ENCODE measurements around the gene HOXD4. TPM values are rescaled to one million over a fixed set of nuclear protein-coding genes. Genes with fewer than 3 reads are reported as not detected.

HOXD4 gene
- total and polyA plus RNA-seq, 10 of the 15 experiments (the other 5 are each of a cell fraction or from before 2014, with no cell fraction given): 0.07 TPM; not detected in 9

DNA sequence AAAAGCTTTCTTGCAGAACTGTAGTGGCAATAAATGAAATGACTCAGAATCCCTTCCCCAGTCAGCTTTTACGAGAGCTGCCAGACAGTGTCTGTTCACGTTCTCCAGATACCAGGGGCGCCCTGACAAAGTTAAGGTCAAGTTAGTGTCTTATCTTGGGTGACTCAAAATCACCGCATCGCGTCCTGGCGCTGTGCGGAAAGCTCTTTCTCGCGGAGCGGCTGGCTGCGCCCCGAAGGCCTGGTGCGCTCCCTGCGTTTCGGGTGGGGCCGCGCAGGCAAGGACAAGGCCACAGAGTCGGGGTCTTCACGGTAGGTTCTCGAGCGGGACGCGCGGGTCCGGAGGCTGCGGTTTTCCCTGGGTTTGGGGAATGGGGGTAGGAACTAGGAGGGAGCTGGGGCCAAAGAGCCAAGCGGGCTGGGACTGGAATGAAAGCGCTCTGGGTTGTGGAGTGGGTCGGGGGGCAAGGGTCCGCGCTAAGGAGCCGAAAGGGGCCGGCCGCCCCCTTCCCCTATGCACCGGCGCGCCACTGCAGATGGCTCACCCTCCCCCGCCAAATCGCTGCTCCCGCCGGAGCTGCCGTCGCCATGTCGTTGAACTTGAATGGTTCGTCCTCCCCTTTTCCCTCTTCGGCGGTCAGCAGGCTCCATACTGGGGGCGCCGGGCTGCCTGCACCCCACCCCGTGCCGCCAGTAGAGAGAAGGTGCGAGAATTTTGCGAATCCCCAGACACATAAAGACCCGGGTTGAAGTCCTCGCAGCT is 46.9 kb upstream of the HOXD4 start (continued):
- TF ChIP-seq, protein P1, sequence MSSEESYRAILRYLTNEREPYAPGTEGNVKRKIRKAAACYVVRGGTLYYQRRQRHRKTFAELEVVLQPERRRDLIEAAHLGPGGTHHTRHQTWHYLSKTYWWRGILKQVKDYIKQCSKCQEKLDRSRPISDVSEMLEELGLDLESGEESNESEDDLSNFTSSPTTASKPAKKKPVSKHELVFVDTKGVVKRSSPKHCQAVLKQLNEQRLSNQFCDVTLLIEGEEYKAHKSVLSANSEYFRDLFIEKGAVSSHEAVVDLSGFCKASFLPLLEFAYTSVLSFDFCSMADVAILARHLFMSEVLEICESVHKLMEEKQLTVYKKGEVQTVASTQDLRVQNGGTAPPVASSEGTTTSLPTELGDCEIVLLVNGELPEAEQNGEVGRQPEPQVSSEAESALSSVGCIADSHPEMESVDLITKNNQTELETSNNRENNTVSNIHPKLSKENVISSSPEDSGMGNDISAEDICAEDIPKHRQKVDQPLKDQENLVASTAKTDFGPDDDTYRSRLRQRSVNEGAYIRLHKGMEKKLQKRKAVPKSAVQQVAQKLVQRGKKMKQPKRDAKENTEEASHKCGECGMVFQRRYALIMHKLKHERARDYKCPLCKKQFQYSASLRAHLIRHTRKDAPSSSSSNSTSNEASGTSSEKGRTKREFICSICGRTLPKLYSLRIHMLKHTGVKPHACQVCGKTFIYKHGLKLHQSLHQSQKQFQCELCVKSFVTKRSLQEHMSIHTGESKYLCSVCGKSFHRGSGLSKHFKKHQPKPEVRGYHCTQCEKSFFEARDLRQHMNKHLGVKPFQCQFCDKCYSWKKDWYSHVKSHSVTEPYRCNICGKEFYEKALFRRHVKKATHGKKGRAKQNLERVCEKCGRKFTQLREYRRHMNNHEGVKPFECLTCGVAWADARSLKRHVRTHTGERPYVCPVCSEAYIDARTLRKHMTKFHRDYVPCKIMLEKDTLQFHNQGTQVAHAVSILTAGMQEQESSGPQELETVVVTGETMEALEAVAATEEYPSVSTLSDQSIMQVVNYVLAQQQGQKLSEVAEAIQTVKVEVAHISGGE (CRISPR knock-in tag; IDR thresholded peaks at IDR 0.05): no peak

DNA sequence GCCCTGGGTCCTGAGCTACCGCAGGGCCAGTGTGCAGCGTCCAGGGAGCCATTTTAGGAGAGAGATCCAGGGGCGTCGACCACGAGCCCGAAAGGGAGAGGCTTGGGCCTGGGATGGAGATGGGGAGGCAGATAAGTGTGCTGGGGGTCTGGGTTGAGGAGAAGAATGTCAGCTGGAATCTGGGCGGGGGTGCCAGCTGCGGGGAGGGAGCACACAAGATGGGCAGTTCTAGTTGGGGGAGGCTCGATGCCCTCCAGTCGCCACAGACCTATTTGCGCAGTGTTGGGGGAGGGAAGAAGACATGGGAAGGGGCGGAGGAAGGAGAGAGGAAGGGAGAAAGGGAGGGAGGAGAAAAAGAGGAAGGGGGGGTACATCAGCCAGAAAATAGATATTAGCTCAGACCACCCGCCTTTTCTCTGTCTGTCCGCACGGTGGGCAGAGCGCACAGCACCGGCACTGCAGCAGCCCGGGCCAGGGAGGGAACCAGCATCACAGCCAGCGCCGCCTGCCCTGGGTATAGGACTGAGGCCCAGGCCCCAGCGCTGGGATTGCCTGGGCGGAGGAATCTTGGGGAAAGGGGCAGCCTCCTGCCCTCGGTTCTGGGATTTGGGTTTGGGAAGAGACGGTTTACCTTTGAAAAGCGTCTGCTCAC is 46.1 kb upstream of the HOXD4 start:
- RAD21 ChIA-PET (ENCODE audit: unreplicated experiment): no interaction called here
- BruUV-seq (replicated peaks): no TSS peak
- no peaks in the 10 kb centered on the region for H3K79me2 ChIP-seq (ENCODE audit: control insufficient read depth, insufficient read depth, low read length)
- FAIRE-seq (no peak), DNase-seq (ENCODE audit: low read depth, low spot score) (no peak), ATAC-seq (no peak)
- peaks cover 18 to 39% of the 10 kb centered on the region in 2 experiments for H3K27me3 ChIP-seq (replicated peaks in 1 of 2; ENCODE audit: control insufficient read depth in 2 of 2, insufficient read depth in 2 of 2, low read length in 1 of 2)
- CTCF ChIA-PET: no interaction called here
- SMC1A ChIA-PET (ENCODE audit: uncharacterized antibody, unreplicated experiment): no interaction called here
- in situ Hi-C loops (cut with MboI) (no loop called here), intact Hi-C loops (cut with micrococcal nuclease; ENCODE audit: unreplicated experiment) (no loop called here)
- WGBS (ENCODE audit: insufficient coverage, insufficient replicate concordance, low lambda C conversion rate, missing lambda C conversion rate): 38% methylated on average over 21 of the region's 25 CpGs
- H3K4me1 ChIP-seq (ENCODE audit: control insufficient read depth, insufficient read depth, low read length): no peaks in the 10 kb centered on the region
- no peak overlapping the region for H3K27ac ChIP-seq (ENCODE audit: control insufficient read depth, insufficient read depth)
- peaks cover 3% of the 10 kb centered on the region; the same call in 1 of the 3 replicates for H3K9me3 ChIP-seq (replicated peaks; ENCODE audit: control insufficient read depth, insufficient read depth, low read length)
- H2AFZ ChIP-seq (ENCODE audit: control insufficient read depth, low read depth, low read length): no peak overlapping the region
- no peaks in the 10 kb centered on the region for H3K36me3 ChIP-seq (ENCODE audit: control insufficient read depth in 2 of 2, insufficient read depth in 2 of 2, low read length in 1 of 2)
- H3K4me3 ChIP-seq: no peak overlapping the region
- no peak overlapping the region for H3K9ac ChIP-seq (ENCODE audit: control insufficient read depth, insufficient read depth, low read length)
- no peaks in the 10 kb centered on the region for H4K20me1 ChIP-seq (ENCODE audit: control insufficient read depth, insufficient read depth)
- H3K4me2 ChIP-seq (ENCODE audit: control insufficient read depth, insufficient read depth): no peak overlapping the region
- POLR2A ChIA-PET: no interaction called here
- no peak for TF ChIP-seq CHD4 (IDR thresholded peaks at IDR 0.05)
- TF ChIP-seq, protein P2, sequence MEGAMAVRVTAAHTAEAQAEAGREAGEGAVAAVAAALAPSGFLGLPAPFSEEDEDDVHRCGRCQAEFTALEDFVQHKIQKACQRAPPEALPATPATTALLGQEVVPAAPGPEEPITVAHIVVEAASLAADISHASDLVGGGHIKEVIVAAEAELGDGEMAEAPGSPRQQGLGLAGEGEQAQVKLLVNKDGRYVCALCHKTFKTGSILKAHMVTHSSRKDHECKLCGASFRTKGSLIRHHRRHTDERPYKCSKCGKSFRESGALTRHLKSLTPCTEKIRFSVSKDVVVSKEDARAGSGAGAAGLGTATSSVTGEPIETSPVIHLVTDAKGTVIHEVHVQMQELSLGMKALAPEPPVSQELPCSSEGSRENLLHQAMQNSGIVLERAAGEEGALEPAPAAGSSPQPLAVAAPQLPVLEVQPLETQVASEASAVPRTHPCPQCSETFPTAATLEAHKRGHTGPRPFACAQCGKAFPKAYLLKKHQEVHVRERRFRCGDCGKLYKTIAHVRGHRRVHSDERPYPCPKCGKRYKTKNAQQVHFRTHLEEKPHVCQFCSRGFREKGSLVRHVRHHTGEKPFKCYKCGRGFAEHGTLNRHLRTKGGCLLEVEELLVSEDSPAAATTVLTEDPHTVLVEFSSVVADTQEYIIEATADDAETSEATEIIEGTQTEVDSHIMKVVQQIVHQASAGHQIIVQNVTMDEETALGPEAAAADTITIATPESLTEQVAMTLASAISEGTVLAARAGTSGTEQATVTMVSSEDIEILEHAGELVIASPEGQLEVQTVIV (IDR thresholded peaks at IDR 0.05; ENCODE audit: borderline replicate concordance, partially characterized antibody): no peak
- no peak for TF ChIP-seq NFYA (IDR thresholded peaks at IDR 0.05; ENCODE audit: borderline replicate concordance, low read depth, low read length)
- TF ChIP-seq, protein P3, sequence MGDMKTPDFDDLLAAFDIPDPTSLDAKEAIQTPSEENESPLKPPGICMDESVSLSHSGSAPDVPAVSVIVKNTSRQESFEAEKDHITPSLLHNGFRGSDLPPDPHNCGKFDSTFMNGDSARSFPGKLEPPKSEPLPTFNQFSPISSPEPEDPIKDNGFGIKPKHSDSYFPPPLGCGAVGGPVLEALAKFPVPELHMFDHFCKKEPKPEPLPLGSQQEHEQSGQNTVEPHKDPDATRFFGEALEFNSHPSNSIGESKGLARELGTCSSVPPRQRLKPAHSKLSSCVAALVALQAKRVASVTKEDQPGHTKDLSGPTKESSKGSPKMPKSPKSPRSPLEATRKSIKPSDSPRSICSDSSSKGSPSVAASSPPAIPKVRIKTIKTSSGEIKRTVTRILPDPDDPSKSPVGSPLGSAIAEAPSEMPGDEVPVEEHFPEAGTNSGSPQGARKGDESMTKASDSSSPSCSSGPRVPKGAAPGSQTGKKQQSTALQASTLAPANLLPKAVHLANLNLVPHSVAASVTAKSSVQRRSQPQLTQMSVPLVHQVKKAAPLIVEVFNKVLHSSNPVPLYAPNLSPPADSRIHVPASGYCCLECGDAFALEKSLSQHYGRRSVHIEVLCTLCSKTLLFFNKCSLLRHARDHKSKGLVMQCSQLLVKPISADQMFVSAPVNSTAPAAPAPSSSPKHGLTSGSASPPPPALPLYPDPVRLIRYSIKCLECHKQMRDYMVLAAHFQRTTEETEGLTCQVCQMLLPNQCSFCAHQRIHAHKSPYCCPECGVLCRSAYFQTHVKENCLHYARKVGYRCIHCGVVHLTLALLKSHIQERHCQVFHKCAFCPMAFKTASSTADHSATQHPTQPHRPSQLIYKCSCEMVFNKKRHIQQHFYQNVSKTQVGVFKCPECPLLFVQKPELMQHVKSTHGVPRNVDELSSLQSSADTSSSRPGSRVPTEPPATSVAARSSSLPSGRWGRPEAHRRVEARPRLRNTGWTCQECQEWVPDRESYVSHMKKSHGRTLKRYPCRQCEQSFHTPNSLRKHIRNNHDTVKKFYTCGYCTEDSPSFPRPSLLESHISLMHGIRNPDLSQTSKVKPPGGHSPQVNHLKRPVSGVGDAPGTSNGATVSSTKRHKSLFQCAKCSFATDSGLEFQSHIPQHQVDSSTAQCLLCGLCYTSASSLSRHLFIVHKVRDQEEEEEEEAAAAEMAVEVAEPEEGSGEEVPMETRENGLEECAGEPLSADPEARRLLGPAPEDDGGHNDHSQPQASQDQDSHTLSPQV (IDR thresholded peaks at IDR 0.05): no peak
- no peak for TF ChIP-seq MTA2 (IDR thresholded peaks at IDR 0.05; ENCODE audit: low read depth)
- no peak for TF ChIP-seq ZZZ3 (IDR thresholded peaks at IDR 0.05; ENCODE audit: control insufficient read depth, insufficient read length, low read depth)
- no peak for TF ChIP-seq NR2C1 (IDR thresholded peaks at IDR 0.05)
- TF ChIP-seq JUND (IDR thresholded peaks at IDR 0.05; ENCODE audit: low read depth, low read length): no peak
